ENCODE measurements around the gene AS3MT.

AS3MT gene

GRCh38 chr10:102949916-102950315 is 80.6 kb downstream of the AS3MT start:
- no peak for TF ChIP-seq CTCF (IDR thresholded peaks at IDR 0.05; ENCODE audit: borderline replicate concordance, insufficient read depth, low read depth, low read length)
- H3K4me3 ChIP-seq (ENCODE audit: low read depth, low read length): no peak overlapping the region

GRCh38 chr10:102951316-102951715 is 82.0 kb downstream of the AS3MT start:
- H3K4me3 ChIP-seq (ENCODE audit: low read depth, low read length): no peak overlapping the region
- no peak for TF ChIP-seq CTCF (IDR thresholded peaks at IDR 0.05; ENCODE audit: borderline replicate concordance, insufficient read depth, low read depth, low read length)

Data from GM12875 (cell line).